Umbilical cord (tissue), 2 donors: ENCODE results near the gene ERP27. TPM values are rescaled to one million over a fixed set of nuclear protein-coding genes. Genes with fewer than 3 reads are reported as not detected.

ENCODE experiments used
- DNase-seq: peaks from one replicate; pipeline ENCODE4 v3.0.0-alpha.2; 2015; ENCODE audit warnings: low spot score
- total RNA-seq: library from RNA; depleted of rRNA; stranded (reverse); fragments of >200 nt; gene quantifications from one replicate; pipeline ENCODE4 v1.2.3, GENCODE V29; 2014; ENCODE audit warnings: low replicate concordance; ENCODE audit not compliant: insufficient read depth

ERP27 gene
- total RNA-seq, 1 donor from 2014 or later = 0.24 TPM

GRCh38 chr12:14871247-14871646, 67.1 kb downstream of the ERP27 start:
- no peak for DNase-seq

GRCh38 chr12:14868916-14869506, 69.3 kb downstream of the ERP27 start:
- no peak for DNase-seq

Other genes with a start within 250 kb of the ERP27 start
- 0.72 TPM for gene GUCY2C, start 241.9 kb downstream of the ERP27 start, total RNA-seq
- 18.5 TPM for gene WBP11, start 135.1 kb downstream of the ERP27 start, total RNA-seq
- gene C12orf60, start 134.9 kb downstream of the ERP27 start, total RNA-seq = 3.6 TPM
- 18.5 TPM for gene SMCO3, start 124.4 kb downstream of the ERP27 start, total RNA-seq
- gene ART4, start 95.0 kb downstream of the ERP27 start, total RNA-seq = 46.9 TPM
- 434 TPM for gene MGP, start 52.7 kb downstream of the ERP27 start, total RNA-seq
- gene ARHGDIB, start 23.1 kb upstream of the ERP27 start, total RNA-seq = 60.2 TPM
- gene PDE6H, start 34.5 kb upstream of the ERP27 start, total RNA-seq = not detected